GM18505 (cell line): ENCODE data around the gene GRIK4.

ENCODE experiments used
- ATAC-seq: cut with Tn5 transposase; IDR thresholded peaks from one replicate; pipeline ENCODE4 v1.9.1; 2021; ENCODE audit not compliant: unreplicated experiment
- POLR2A ChIP-seq: IDR thresholded peaks from 4 replicates; pipeline ENCODE4 v1.6.1; 2011; ENCODE audit warnings: borderline replicate concordance; ENCODE audit not compliant: insufficient read depth, insufficient read length; ENCODE audit errors: extremely low read depth

GRIK4 gene

DNA sequence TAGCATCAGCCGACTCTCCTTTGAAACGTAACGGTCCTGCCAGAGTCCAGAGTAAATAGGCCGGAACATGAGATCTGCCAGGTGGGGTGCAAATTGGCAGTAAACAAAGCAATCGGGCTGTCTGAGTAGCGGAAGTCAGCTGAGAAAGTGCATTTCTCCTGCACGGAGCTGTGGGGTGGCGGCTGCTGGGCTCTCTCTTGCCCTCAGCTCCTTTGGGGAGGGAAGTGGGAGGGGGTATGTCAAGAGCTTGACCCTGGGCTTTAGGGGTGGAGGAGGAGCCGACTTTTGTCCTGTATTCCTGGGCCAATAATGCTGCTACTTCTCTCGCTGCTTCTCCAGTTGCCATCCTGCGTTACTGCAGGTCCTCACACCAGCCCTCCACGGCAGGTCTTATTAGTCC is 11.6 kb downstream of the GRIK4 start:
- no peak for ATAC-seq
- no peak for TF ChIP-seq POLR2A

DNA sequence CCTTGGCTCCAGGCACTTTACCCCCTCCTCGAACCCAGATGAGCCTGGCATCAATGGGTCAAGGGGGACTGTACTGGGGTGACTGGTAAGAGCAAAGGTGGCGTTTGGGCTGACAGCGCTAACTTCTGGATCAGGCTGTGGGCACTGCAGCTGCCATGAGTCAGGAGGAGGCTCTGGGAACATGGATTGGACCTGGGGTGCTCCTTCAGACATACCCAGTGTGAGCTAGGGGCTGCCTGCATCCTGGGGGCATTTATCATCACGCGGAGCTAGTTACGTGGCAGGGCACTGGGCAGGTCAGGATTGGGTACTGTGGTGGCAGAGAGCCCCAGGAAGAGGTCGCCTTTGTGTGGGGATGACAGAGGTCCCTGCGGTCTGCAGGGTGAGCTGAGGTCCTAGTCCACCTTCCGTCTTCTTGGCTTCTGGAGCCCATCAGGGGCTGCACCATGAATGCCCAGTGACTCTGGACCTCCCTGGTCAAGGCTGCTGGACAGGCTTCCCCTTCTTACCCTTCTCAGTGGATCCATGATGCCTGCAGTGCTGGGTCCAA is 13.1 kb downstream of the GRIK4 start:
- TF ChIP-seq POLR2A = no peak
- no peak for ATAC-seq

DNA sequence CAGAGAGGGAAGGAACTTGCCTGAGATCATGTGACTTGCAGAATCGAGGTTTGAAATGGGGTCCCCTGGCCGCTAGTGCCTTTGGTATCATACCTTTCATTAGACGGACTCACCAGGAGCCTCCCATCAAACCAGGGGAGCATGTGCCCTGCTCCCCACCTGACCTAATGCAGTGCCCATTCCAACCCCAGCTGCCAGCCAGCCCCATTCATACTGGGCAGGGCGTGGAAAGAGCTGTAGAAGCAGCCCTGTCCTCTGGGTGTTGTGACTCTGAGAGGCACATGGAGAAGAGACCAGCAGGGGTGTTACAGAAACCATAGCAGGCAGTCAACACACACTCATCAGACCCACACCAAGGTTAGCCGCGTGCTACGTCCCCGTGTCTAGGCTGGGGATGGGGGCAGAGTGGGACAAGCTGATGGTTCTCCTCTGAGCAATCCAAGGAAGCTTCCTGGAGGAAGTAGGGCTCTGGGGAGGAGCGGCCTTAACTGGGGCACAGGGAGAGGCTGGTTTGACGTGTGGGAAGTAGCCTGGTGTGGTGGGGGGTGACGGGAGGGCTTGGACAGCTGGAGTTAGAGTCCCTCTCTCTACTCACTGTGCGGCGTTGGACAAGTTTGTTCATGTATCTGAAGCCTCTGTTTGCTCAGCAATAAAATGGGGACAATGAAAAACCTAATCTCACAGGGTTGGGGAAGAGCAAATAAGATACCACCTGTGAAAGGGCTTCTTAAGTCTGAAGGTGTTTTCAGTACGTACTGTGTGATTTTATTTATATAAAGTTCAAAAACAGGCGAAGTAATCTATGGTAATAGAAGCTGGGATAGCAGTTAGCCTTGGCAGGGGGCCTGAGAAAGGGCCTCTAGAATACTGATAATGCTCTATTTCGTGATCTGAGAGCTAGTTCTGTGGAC is 14.0 kb downstream of the GRIK4 start:
- no peak for ATAC-seq
- TF ChIP-seq POLR2A = no peak

DNA sequence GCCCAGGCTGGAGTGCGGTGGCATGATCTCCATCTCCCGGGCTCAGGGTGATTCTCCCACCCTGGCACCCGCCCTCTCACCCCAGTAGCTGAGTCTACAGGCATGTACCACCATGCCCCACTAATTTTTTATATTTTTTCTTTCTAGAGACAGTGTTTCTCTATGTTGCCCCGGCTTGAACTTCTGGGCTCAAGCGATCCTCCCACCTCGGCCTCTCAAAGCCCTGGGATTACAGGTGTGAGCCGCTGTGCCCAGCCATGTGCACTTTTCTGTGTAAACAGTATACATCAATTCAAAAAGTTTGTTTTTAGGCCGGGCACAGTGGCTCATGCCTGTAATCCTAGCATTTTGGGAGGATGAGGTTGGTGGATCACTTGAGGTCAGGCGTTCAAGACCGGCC is 14.7 kb downstream of the GRIK4 start:
- TF ChIP-seq POLR2A = no peak
- ATAC-seq = no peak

DNA sequence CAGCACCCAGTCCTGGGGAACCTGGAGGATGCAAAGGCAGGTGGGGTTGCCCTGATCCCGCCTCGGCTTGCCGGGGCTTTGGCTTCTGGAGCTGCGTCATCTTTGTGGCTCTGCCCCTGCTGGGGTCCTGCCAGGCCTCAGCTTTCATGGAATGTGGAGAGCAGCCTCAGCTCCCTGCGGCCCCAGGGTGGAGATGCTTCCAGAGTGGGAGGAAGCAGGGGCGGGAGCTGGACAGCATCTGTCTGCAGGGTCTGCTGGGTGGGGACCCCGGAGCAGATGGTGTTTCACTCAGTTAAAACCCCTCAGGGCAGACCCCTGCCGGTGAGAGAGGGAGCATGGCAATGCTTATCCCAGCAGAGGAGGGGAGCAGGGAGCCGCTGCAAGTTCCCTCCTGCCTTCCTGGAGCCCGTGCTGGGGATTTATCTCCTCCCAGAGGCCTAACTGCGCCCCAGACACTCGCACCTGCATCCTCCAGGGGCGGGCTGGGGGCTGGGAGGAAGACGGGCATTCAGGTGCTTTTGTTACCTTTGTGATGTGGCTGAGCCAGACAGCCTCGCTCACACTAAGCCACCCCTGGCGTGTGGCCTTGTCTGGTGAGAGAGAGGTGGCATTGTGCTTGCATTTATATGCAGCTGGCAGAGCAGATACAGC is 15.7 kb downstream of the GRIK4 start:
- no peak for ATAC-seq
- no peak for TF ChIP-seq POLR2A

DNA sequence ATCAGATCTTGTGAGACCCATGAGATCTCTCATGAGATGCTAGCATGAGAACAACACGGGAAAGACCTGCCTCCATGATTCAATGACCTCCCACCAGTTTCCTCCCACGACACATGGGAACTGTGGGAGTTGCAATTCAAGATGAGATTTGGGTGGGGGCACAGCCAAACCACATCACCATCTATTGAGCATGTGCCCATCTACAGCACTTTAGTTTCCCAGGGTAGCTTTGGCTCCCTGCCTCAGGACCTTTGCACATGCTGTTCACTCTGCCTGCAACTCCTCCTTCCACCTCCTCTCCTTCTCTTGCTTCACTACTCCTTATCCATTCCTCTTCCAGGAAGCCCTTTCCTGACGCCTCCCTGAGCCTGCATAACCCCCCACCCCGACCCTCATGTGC is 17.2 kb downstream of the GRIK4 start:
- no peak for ATAC-seq
- TF ChIP-seq POLR2A = no peak

DNA sequence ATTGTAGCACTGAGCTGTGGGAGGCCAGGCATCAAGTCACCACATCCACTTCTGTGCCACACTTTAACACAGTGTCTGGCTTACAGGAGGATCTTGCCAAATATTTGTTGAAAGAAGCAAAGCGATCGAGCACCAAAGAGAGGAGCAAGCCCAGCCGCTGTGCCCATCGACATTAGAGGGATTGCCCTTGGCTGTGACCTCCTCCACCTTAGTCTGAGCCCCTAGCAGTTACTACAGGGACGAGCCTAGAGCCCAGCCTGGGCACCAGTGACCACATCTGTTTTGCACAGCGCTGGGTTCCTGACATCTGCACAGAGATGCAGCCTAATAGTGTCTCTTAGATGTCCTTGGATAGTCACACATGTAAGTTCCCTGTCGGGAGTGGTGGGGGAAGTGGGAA is 17.7 kb downstream of the GRIK4 start:
- TF ChIP-seq POLR2A = no peak
- no peak for ATAC-seq

DNA sequence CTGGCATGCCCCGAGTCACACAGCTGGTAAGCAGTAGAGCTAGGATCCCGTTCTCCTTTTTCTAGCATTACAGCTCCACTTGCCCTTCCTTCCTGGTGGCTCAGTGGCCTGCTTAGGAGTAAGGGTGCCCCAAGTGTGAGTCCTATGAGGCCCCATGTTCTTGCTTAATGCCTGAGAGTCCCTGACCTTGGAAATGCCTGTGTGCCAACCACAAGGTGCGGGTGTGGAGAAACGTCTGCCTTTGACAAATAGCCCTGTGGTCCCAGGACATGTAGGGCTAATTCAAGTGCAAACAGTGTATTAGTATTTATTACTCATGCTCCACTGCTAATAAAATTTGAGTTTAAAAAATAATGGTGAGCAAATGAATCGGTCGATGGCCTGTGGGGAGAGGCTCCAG is 18.4 kb downstream of the GRIK4 start:
- no peak for TF ChIP-seq POLR2A
- ATAC-seq = no peak

DNA sequence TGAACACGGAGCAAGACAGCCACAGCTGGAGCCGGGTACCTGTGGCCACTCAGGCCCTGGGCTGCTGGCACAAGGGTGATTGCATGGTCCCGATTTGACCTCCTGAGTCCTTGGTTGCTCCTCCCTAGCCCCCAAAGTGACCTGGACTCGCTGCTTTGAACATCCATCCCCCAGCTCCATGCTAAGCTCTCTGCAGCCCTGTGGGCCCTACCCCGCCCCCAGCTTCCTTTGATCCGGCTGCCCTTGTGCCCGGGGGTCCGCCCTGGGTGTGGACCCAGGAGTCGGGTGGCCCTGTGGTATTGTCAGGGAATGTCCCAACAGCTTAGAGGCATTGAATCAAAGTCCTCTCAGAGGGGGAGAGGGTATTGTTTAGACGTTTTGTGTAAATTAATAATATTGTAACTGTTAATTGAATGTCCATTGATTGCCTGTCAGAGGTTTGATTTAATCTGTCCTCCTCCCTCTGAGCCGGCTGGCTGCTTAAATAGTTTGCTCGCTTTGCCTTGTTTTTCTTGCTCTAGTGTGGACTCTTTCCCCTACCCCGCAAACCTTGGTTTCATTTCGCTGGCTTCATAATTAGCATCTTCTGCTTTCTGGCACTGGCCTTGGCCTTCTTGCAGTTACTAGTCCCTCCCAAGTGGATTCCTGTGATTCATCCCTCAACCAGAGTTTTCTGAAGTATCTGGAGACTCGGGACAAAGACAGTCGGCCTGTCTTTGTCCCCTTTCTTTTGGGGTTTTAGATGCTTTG is 20.7 kb downstream of the GRIK4 start:
- no peak for TF ChIP-seq POLR2A
- ATAC-seq = no peak

DNA sequence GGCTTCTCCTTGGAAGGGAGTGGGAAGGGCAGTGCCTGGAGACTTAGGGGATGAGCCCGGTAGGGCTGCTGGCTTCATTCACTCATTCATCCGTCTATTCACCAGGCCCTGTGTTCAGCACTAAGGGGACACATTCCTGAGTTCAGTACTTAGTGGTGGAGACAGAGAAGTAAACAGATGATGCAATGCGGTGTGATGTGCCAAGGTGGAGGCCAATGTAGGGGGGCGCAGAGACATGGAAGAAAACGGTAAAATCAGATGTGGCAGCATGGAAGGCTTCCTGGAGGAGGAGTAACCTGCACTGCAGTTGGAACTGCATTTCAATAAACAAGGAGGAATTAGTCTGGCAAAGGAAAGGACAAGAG is 21.3 kb downstream of the GRIK4 start:
- ATAC-seq = no peak
- TF ChIP-seq POLR2A = no peak

DNA sequence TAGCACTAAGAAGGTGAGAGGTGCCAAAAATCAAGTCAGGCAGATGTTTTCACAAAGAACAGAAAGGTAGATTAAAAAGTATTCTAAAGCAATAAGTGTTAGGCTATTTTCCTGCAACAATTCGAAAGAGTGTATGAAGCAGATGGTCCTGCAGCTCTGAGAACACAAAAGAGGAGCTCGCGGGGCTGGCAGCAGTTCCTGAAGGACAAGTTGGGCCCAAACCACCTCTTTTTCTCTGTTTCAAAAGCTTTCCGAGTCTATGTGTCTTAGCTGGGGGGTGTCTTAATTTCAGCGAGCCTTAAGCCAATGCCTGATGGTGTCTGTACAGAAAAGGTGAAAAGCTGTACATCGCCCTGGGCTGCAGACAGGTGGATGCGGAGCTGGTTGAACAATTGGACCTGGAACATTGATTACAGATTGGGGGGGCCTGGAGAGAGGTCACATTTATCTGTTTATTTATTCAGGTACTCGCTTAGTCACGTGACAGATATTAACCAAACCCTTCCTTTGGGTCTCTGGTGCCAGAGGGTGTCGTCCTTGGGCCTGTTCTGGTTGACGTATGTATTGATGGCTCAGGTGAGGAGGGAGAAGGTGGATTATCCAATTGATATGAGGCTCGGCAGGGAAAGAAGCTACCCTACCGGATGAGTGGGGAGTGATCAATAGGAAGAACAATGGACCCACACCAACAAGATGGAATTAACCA is 24.7 kb downstream of the GRIK4 start:
- TF ChIP-seq POLR2A = no peak
- ATAC-seq = no peak

DNA sequence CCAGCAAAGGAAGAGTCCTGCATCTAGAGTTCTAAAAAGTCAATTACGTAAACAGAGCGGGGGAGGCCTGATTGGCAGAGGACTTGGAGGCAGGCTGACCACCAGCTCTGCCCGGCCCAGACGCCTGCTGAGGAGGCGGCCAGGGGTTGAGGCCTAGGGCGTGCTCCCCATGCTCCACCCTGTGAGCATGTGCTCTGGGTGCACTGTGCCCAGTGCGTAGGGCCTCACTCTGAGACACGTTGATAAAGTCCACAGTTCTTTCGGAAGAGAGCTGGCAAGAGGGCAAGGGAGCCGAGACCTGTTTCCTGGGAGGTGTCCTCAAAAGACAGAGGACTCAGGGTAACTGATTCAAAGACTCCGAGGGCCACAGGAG is 25.2 kb downstream of the GRIK4 start:
- TF ChIP-seq POLR2A = no peak
- no peak for ATAC-seq

DNA sequence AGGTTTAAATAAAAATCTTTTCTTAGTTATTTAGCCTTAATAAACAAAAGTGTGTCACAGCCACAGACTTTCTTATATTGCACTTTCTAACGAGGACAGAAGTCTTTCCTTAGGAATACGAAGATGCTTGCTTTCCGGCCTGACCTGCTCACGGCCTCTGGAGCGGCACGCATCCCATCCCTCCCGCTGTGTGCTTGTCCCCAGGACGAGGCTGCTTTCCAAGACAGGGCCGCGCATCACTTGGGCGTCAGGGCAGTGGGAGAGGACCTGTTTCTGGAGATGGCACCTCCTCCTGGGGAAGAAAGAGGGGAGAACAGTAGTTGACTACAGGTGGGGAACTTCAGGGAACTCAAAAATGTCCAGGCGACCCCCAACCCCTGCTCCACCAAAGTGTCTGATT is 26.4 kb downstream of the GRIK4 start:
- no peak for ATAC-seq

More for the DNA sequence above, 26.4 kb downstream of the GRIK4 start:
- TF ChIP-seq POLR2A = no peak
